HG02938 (cell line): ENCODE data around the gene TEAD1.

ENCODE experiments used
- ATAC-seq: cut with Tn5 transposase; IDR thresholded peaks from one replicate; pipeline ENCODE4 v1.9.1; 2021; ENCODE audit warnings: mild to moderate bottlenecking, moderate library complexity; ENCODE audit not compliant: unreplicated experiment

Gene TEAD1

DNA sequence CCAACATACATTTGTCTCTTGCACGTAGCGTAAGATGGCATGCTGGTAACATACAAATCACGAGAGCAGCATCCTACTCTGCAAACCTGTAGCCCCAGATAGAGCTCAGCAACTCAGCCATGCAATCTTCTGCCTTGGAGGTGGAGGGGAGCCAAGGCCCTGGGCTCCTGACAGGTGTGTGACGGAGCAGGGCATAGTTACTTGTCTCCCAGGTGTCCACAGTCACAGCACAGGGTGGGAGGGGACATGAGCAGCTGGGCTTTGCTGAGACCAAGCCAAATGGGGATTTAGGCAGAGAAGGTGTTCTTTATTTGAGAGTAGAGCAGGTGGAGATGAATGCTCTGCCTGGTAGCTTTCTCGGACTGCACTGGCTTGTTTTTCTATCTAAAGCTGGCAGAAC lies 111.7 kb downstream of the TEAD1 start:
- no peak for ATAC-seq

DNA sequence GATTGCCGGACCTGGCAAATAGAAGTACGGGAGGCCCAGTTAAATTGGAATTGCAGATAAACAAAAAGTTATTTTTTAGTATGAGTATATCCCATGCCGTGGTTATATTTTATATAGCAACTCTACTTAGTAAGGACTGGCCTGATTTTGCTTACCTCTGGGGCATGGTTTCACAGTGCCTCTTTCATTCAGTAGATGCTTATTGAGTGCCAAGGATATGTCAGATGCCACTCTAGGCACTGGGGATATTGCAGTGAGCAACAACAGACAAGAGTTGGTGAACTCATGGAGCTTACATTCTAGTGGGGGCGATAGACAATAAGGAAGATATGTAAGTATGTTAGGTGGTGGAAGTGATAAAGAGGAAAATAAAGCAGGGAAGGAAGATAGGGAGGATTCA lies 112.2 kb downstream of the TEAD1 start:
- ATAC-seq = no peak

DNA sequence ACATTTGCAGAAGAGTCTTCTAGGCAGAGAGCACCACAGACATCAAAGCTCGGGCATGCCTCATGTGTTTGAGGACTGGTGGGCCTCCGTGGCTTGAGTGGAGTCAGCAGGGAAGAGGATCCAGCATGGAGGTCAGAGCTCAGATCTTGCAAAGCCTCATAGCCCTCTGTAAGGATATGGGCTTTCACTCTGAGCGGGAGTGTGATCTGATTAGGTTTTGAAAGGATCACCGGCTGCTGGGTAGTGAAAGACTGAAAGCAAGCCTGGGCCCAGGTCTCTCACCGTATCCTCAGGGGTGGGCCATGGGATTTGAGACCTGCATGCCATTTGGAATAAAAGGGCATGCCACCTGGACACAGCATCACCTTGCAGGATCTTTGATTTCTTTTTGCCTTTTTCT lies 112.7 kb downstream of the TEAD1 start:
- no peak for ATAC-seq

DNA sequence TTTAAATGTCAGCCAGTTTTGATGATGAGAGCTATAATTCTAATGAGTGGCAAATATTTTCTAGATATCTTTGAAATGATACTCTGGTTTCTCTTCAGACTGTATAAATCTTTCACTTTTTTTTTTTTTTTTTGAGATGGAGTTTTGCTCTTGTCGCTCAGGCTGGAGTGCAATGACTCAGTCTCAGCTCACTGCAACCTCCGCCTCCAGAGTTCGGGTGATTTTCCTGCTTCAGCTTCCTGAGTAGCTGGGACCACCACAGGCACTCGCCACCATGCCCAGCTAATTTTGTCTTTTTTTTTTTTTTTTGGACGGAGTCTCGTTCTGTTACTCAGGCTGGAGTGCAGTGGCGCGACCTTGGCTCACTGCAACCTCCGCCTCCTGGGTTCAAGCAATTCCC lies 113.6 kb downstream of the TEAD1 start:
- no peak for ATAC-seq

DNA sequence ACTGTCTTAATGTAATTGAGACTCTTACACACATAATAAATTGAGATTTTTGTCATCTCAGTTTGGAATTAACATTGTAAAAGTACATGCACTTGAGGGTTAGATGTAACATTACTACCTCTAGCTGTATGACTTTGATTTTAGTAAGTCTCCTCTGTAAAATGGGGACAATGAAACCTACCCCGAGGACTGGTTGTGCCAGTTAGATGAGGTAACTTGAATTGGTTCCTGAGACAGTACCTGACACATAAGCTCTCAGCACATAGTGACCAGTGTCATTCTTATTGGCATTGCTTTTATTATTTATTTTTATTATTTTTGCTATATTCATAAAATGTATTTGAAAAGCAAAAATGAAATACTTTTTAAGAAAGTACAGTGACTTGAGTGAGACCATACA lies 114.8 kb downstream of the TEAD1 start:
- ATAC-seq = no peak

DNA sequence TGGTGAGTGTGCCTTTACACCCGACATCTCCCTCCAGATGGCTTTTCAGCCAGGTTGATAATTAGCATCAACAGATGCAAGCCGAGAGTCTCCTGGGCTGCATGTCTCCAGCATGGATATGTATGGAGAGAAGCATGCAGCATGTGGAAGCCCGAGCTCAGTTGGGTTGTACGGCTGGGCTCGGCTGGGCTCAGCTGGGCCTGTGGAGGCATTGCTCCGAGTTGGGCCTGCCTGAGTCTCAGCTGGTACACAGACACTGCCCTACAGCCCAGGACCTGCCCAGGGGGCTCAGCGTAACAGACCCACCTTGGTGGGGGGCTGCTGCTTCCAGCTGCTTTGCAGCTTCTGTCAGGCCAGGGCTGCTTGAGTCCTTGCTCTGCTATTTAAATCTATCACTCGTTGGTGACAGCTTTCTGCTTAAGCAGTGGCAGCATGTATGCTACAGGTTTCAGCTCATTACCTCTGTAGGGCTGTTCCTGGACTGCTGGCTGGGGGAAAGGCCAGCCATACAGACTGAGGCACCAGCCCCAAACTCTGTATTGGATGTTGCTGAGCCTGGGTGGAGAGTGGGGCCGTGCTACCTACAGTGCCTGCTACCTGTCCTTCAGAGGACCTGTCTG lies 115.5 kb downstream of the TEAD1 start:
- ATAC-seq = no peak

DNA sequence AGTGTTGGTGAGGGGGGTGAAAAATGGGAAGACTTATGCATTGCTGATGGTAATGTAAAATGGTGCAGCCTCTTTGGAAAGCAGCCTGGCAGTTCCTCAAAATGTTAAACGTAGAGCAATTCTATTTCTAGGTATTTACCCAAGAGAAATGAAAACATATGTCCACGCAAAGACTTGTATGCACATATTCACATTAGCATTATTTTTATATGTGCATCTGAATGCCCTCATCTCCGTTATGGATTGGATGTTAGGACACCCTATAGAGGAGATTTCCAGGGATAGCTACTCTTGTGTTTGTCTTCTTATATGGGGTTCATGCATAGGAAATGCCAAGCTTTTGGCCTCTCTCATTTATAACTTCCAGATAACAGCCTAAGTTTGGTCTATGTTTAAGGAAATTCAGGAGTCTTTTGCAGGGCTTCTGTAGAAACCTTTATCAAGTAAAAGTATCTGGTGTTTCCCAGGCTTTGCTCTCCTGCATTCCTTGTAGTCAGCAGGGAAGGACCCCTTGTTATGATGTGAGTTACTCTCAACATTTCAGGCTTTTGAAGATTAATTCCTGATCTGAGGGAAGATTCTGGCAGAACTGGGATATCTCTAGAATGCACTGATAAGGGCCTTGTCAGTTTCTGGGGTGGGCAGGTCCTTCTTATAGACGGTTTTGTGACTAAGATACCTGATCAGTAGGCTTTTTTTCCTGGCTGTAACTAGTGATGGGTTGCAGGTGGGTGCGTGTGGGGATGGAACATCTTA lies 116.8 kb downstream of the TEAD1 start:
- no peak for ATAC-seq

DNA sequence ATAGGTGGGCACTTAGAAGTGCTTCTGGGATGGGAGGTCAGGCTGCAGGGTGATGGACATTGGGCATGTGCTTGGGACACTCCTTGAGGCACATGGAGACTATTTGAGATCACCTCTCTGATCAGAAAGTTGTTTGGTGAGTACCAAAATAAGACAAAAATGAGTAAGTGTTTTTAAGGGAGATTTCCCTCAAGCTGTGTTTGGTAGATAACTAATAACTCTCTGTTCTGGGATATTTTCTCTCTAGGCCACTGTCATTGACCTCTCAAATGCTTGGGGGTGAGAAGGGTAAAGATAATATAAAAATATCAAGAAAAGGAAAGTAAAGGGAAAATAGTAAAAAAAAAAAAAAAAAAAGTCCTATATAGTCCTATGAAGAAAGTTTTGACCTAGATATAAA lies 117.8 kb downstream of the TEAD1 start:
- no peak for ATAC-seq

DNA sequence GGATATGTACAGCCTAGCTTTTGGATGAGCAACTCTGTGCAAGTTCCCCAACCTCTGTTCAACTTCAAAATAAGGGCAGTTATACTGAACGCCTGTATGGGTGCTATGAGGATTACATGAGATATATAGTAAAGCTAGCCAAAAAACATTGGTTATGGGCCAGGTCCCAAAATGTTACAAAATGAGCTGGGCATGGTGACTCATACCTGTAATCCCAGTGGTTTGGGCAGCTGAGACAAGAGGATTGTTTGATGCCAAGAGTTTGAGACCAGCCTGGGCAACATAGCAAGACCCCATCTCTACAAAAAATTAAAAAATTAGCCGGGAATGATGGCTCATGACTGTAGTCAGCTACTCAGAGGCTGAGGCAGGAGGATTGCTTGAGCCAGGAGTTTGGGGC lies 118.4 kb downstream of the TEAD1 start:
- no peak for ATAC-seq

DNA sequence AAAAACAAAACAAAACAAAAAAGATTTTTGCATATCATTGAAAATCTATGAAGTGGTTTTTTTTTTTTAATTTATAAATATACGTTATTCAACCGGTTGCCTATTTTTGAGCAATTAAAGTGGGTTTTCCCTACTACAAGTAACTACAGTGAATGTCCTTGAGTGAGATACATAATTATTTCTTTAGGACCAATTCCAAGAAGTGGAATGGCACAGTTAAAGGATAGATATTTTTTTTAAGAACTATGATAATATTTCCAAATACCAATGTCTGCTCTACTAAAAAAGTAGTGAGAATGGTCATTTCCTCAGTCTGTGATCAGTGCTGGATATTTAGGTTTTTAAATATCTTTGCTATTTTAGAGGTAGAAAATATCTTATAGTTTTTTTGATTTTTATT lies 118.8 kb downstream of the TEAD1 start:
- no peak for ATAC-seq

DNA sequence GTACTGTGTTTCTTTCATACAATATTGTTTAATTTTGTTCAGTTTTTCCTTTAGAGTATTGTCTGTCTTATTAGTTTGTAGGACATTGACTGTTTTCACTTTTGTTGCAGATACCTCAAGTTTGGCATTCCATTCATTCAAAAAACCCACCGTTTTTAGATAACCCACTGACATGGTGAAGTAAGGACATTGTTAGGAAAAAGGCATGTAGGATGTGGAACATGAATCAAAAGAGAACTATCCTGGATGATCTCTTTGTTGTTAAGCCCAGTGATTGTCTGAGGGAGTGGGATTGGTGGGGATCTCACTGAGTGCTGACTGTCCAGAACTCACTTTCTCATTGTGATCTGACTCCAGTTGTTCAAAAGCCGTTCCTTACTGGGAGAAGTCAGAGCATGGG lies 119.3 kb downstream of the TEAD1 start:
- no peak for ATAC-seq

DNA sequence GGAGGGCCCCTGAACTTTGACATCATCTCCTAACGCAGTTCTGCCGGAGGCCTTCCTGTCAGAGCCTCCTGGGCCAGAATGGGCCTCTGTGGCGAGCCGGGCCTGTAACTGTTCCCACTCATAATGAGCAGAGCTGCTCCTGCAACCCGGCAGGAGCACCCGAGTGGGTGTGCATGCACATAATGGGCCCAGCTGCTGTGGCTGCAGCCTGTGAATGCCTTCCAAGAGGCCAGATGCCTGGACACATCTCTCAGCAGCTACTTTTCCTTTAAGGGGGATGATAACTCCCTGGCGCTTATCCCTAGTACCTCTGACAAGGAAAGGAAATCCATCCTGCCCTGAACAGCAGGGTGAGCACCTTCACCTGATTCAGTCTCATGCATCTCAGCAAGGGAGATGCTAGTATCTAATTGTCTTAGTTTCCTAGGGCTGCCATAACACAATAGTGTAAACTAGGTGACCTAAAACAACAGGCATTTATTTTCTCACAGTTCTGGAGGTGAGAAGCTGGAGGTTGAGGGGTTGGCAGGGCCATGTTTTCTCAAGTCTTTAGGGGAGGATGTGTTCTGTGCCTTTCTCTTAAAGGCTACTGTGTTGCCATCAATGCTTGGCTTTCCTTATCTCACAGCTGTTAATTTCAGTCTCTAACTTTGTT lies 120.5 kb downstream of the TEAD1 start:
- ATAC-seq = no peak

DNA sequence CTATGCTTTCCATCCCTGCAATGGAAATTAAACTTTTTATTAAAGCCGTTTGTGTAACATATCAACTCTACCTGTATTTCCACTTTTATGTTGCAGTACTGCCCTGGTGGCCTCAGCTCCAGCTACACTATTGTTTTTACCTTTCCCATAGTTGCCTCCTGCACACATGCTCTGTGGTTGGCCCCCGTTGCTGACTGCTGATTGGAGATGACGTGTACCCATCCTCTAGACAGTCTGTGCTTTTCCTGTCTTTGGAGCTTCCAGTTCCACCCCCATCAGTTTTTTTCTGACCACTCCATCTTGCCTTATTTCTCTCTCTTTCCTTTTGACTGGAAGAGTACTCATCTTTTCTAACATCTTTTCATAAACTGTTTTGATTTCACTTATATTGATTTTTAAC lies 123.8 kb downstream of the TEAD1 start:
- ATAC-seq = no peak

DNA sequence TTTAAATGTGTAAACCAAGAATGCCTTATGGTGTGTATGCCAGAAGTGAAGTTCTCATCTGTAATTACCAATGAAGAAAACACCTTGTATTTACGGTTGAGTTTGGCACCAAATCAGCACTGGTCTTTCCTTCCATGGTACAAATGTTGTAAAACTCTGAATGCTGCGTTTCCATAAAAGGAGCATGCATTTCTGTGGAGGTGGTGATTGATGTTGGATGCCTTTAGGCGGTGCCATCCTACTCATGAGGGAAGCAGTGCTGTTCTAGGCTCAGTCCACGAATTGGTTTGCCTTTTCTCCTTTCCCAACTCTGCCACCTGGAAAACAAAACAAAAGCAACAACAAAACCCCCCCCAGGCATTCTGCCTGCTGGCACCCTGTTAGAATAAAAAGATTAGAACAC lies 124.4 kb downstream of the TEAD1 start:
- no peak for ATAC-seq

DNA sequence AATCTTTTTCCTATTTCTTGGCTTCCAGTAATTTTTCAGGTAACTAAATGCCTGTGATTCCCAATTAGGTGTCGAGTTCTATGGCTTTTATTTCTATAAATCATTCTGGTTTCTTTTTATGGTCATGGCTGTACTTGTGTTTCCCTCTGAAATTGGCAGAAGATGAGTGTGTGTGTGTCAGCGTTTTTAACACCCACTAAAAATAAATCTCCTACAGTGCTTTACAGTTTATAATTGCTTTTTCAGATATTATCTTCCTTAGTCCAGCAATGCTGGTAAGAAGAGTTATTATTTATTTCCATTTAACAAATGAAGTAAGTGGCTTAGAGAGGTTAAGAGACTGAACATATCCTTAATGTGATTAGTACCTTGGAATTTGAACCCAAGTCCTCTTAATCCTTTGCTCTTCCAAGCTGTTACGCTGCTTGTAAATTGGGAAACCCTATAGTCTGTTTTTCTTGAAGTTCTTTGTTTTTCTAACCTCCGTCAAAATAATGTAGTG lies 125.2 kb downstream of the TEAD1 start:
- no peak for ATAC-seq

DNA sequence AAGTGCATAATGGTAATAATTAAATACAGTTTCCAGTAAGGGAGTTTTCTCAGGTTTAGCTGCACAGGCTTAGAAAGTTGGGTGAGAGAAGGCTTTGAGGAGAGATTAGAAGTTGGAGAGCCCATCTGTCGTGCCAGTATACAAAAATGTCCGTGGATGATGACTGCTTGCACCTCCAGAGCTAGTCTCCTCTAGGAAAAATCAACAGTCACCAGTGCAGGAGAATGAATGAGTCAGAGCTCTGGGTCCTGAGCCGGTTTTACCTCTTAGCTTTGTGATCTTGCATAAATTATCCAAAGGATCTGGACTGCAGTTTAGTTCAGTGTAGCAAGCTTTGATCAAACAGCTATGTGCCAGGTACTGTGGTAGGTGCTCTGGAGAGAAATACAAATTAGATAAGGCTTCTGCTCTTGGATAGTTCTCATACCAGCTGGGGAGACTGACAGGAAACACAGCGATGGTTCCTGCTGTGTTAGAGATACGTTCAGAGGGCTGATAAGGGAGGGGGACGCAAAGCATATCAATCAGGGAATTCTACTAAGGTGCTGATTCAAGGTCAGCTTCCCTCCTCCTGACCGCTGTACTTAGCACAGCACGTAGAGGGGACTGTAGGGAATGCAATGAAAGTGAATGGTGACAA lies 125.9 kb downstream of the TEAD1 start:
- ATAC-seq = no peak

DNA sequence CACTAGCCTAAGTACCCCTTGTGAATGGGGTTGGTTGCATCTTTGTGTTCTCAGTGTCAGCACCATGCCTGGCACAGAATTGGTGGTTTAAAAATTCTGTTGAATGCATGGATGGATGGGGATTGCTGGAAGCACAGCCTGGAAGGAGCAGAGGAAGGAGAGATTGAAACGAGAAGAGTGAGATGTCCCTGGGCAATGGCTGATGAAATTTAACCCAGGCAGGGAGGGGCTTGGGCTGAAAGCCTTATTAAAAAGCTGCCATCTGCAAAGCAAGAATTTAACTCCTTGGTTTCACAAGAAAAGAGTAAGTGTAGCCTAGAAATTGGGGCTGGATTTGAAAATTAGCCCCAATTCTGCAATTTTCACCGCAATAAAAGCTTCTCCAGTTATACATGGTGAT lies 126.7 kb downstream of the TEAD1 start:
- ATAC-seq = no peak

DNA sequence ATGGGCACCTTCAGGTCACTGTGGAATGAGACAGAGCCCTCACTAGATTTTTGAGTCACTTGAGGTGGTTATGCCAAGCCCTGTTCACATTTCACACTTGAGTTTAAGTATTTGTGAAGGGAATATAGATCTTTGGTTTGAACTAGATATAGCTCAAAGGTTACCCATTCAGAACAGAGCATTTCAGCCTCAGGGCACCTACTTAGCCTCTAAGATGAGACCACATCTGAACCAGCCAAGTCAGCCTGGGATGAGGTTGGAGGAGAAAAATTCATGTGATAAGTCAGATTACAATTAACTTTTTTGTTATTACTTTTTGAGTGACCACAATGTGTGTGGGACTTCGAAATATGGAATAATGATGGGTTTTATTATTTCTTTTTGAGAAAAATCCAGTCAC lies 127.8 kb downstream of the TEAD1 start:
- no peak for ATAC-seq

DNA sequence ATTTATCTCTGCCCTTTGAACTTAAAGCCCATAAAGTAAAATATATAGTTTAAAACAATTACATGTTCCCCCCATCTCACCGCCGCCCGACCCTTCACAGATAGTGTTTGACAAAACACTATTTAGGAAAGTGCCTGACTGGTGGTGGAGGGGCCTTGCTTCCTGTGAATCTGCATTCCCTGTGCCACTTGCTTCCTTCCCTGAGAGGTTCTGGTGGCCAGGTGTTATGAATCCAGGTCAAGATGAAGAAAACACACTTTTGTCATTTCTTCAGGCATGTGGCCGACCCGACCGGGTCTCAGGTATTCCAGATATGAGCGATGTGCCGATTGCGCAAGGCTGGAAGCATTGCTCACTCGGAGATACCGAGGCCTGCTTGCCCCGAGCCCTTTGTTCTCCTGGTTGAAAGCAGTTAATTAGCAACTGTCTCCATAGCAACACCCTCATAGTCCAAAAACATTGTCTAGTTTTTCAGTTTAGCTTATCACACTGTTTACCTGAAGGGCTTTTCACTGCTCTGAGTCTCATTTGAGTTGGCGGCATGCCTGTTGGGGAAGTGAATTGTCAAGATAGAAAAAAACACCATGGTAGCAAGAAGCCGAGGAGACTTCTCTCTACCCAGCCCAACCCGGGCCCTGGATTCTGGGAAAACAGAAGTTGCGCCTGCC lies 128.3 kb downstream of the TEAD1 start:
- no peak for ATAC-seq

DNA sequence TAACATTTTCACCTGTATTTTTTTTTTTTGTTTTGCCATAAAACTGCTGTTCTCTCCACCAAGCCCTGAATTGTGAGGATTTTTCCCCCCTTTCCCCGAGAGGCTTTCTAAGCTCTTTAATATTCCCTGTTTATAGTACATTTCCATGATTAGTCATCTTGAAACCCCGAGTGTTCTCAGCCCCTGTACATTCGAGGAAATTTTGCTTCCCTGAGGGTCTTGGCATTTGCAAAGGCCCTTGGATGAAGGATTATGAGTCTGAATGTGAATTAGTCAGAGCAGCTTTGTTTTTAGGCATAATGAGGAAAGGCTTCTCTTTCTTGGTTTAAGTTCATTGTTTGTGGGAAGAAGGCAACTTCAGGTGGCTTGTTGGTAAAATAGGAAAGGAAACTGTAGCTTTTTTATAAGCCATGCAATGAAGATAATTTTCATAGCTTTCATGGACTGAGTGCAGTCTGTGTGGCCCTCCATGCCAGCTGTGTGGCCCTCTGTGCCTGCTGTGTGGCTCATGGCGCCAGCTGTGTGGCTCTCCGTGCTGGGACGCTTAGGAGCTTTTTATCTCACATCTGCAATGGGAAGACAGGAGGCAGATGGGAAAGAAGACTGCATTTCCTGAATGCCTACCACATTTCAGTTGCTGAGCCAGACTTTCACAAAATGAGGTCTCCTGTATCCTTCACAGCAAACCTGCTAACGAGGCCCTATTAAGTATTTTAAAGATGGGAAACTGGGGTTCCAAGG lies 129.0 kb downstream of the TEAD1 start:
- ATAC-seq = no peak
